Coronary artery (tissue), 2 donors: Measurements from ENCODE around the gene SLC19A1.
A peak's percentile ranks its signal among the peaks of the same experiment; 100 is the strongest.

Source experiments
- DNase-seq: peaks from one replicate; pipeline ENCODE4 v3.0.0-alpha.2; 2017; ENCODE audit warnings: low spot score
- H3K27ac ChIP-seq, 2 donors: fragments of 200-600 bp; sonication (generic); one replicate each; pipeline ENCODE4 v1.5.1; 2016 to 2019
- H3K4me3 ChIP-seq: fragments of 200-600 bp; sonication (generic); 2 replicates; pipeline ENCODE4 v1.5.1; 2016; ENCODE audit warnings: mild to moderate bottlenecking, moderate library complexity
- TF ChIP-seq, protein P1 (sequence below): fragments of 200-600 bp; sonication (generic); IDR thresholded peaks from one replicate; pipeline ENCODE4 v1.5.1; 2019; ENCODE audit warnings: antibody characterized with exemption

SLC19A1 gene

GRCh38 chr21:45454926-45455673, 87.1 kb downstream of the SLC19A1 start:
- H3K4me3 ChIP-seq = peak overlapping the region; percentile 64
- H3K27ac ChIP-seq = peak overlapping the region; percentile 31 to 75
- TF ChIP-seq, protein P1, sequence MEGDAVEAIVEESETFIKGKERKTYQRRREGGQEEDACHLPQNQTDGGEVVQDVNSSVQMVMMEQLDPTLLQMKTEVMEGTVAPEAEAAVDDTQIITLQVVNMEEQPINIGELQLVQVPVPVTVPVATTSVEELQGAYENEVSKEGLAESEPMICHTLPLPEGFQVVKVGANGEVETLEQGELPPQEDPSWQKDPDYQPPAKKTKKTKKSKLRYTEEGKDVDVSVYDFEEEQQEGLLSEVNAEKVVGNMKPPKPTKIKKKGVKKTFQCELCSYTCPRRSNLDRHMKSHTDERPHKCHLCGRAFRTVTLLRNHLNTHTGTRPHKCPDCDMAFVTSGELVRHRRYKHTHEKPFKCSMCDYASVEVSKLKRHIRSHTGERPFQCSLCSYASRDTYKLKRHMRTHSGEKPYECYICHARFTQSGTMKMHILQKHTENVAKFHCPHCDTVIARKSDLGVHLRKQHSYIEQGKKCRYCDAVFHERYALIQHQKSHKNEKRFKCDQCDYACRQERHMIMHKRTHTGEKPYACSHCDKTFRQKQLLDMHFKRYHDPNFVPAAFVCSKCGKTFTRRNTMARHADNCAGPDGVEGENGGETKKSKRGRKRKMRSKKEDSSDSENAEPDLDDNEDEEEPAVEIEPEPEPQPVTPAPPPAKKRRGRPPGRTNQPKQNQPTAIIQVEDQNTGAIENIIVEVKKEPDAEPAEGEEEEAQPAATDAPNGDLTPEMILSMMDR = no peak
- DNase-seq = no peak

- H3K4me3 ChIP-seq = peak overlapping the region; percentile 64
- TF ChIP-seq, protein P1 = no peak
- no peak for DNase-seq
- peak overlapping the region in 1 of 2 donors; percentile 75 for H3K27ac ChIP-seq
These were observed 87.9 kb downstream of the SLC19A1 start for GRCh38 chr21:45454060-45454925.

DNA sequence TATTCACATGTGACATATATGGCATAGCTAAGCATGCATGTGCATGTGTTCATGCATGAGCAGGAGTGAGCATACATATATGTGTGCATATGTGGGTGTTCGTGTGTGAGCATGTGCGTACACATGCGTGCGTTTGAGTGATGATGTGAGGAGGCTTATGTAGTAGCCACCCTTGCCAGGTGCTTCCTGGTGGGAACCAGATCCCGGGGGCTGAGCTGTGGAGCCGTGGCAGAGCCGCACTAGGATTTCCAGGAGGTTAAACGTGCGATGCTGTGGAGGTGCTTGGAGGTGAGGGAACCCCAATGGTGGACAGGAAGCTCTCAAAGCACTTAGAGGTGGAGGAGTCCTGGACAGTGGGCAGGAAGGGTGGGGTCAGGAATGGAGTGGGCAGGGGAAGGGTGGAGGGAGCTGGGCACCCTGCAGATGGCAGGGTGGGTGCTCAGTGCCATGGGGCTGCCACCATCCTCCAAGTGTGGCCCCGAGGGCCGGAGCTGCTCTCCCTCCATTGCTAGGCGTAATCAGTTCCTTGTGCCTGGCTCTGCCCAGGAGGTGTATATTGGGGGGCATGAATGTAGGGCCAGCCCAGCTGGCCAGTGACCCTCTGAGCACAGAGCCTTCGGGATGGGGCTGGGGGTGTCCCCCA, 88.8 kb downstream of the SLC19A1 start:
- TF ChIP-seq, protein P1 = no peak
- H3K4me3 ChIP-seq = no peak overlapping the region
- no peak for DNase-seq
- H3K27ac ChIP-seq = peak overlapping the region in 1 of 2 donors; percentile 75

DNA sequence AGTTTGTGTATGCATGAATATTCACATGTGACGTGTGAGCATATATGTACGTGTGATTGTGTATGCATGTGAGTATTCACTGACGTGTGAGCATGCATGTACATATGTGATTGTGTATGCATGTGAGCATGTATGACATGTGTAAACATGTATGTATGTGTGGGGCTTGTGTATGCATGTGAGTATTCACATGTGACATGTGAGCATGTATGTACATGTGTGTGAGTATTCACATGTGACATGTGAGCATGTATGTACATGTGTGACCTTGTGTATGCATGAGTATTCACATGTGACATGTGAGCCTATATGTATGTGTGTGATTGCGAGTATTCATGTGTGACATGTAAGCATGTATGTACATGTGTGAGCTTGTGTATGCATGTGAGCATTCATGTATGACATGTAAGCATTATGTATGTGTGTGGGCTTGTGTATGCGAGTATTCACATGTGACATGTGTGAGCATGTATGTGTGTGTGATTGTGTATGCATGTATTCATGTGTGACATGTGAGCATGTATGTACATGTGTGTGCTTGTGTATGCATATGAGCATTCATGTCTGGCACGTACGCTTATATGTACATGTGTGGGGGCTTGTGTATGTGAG, 89.4 kb downstream of the SLC19A1 start:
- peak overlapping the region in 1 of 2 donors; percentile 75 for H3K27ac ChIP-seq
- TF ChIP-seq, protein P1 = no peak
- no peak overlapping the region for H3K4me3 ChIP-seq
- DNase-seq = no peak

GRCh38 chr21:45451771-45452182, 90.5 kb downstream of the SLC19A1 start:
- H3K27ac ChIP-seq = no peak overlapping the region

GRCh38 chr21:45451091-45451740, 91.0 kb downstream of the SLC19A1 start:
- DNase-seq = no peak
- TF ChIP-seq, protein P1 = no peak
- no peak overlapping the region for H3K27ac ChIP-seq
- H3K4me3 ChIP-seq = no peak overlapping the region

More at GRCh38 chr21:45451771-45452182, 90.5 kb downstream of the SLC19A1 start:
- TF ChIP-seq, protein P1 = no peak
- no peak overlapping the region for H3K4me3 ChIP-seq
- no peak for DNase-seq
